HG02798 (cell line): ENCODE measurements around the gene CLDN14.

Source experiments
- ATAC-seq: cut with Tn5 transposase; IDR thresholded peaks from one replicate; pipeline ENCODE4 v1.9.1; 2021; ENCODE audit warnings: mild to moderate bottlenecking; ENCODE audit not compliant: unreplicated experiment, poor library complexity

The CLDN14 gene

DNA sequence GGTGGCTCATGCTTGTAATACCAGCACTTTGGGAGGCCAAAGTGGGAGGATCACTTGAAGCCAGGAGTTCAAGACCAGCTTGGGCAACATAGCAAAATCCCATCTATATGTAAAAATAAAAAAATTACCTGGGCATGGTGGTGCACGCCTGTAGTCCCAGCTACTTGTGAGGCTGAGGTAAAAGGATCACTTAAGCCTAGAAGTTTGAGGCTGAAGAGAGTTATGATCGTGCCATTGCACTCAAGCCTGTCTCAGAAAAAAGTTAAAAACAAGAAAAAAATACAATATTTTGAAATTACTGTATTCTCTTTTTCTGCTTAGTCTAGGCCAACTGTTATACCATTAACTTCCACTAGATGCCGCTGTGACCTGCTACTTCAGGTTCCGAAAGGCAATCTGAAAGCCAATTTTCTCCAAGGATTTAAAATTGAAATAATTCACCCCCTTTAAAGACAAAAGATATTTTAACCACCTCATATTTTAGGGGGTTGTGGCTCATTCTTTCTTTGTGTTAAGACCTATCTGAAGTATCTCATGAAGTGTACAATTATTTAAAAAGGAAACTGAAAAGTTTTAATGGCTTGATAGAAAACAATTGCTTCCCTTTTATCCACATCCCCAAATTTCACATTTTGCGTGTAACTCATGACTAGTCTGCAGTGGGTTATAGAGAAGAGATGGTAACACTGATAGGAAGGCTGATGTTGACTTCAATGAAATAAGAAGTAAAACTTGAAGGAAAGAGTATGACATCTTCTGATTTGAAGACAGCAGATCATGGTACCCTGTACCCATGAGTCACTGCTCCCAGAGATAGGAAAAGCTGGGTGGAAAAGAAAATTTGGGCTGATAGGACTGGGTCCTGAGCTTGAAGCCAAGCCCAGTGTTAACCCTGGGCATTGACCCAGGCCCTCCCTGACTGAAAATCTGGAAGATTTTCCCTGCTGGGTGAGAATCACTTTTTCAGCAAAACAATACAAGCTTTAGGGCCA, 24.4 kb upstream of the CLDN14 start:
- ATAC-seq, result no peak

- ATAC-seq, result no peak
These were observed 22.4 kb upstream of the CLDN14 start for GRCh38 chr21:36502365-36502764.

- no peak for ATAC-seq
These were observed 21.6 kb upstream of the CLDN14 start for GRCh38 chr21:36501589-36501892.

DNA sequence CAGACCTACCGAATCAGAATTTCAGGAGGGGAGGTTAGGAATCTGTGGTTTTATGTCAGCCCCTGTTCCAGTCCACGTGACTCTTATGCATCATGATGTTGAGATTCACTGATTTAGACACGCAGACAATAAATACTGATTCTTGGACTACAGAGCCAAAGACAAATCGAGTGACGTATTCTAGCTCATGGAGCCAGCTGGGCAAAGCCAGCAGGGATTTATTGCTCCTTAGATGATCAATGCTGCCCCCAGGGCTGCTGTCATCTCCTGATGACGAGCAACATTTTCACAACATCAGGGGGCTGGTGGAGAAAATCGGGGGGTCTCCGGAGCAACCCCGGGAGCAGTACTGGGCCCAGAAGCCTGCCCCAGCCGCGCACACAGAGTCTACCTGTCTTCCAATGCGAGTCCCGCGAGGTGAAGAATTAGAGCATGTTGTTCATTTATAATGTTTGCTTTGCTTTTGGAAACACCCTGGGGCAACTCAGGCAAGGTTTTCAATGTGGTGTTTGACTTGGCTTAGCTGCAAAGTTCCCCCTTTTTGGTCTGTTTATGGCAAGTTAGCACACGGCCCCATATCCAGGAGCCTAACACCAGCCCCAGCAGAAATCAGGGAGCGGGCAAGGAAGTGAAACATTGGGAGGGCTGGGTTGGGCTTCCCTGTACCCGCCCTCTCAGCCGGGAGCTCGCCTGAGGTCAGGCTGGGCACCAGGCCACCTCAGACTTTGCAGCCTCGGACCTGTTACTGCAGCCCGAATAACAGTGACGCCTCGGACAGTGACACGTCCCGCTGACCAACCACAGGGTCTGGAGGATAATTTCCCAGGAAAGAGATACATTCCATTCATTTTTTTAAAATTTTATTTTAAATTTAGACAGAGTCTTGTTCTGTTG, 19.9 kb upstream of the CLDN14 start:
- no peak for ATAC-seq

DNA sequence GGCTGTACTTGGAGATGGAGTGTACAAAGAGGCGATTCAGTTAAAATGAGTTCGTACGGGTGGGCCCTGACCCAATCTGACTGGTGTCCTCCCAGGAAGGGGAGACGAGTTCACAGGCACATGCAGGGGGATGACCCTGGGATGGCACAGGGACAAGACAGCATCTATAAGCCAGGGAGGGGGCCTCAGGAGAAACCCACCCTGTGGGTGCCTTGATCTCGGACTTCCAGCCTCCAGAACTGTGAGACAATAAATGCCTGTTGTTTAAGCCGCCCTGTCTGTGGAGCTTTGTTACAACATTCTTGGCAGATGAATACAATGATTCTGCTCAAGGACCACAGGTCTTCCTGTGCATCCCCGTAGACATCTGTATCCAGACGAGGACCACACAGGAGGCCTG, 14.6 kb upstream of the CLDN14 start:
- ATAC-seq, result no peak

GRCh38 chr21:36491209-36491910, 11.4 kb upstream of the CLDN14 start:
- no peak for ATAC-seq

DNA sequence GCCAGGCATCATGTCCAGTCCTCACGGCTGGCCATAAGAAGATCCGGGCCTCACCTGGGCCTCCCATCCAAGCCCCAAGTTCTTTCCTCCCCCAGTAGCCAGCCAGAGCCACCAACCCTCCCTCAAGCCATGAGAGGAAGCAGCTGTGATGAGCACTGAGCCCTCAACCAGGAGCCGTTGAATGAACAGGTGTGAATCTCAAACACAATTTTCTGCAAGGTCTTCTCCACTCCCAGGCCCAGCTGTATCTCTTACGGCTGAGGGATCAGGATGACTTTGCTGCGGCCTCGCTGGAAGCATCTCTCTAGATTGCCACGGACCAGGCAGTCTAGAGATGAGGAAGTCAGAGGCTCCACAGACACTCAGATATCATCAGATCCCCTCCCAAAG, 9.8 kb upstream of the CLDN14 start:
- ATAC-seq, result no peak

DNA sequence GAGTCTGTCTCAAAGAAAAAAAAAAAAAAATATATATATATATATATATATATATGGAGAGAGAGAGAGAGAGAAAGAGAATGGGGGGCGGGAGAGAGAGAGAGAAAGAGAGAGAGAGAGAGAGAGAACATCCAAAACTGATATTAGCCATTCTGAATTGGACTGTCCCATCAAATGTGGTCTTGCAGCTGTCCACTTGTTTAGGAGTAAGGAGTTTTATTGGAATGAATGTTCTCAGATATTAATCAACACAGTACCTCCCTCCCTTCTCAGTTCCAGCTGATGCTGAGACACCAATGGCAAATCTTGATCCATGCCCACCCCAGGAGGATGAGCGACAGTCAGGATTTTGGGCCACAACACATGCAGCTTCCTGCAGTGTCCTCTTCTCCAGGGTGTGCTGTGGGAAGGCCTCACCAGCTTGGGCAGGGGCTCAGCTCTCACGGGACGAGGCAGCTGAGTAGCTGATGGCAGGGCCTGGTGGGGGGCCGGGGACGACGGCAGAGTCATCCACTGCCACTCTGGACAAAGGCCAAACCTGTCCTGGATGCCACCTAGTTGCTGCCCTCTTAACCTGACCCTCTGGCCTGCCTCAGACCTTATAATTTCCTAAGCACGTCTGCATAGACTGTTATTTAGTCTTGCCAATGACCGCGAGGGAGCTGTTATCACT, 9.3 kb upstream of the CLDN14 start:
- no peak for ATAC-seq

DNA sequence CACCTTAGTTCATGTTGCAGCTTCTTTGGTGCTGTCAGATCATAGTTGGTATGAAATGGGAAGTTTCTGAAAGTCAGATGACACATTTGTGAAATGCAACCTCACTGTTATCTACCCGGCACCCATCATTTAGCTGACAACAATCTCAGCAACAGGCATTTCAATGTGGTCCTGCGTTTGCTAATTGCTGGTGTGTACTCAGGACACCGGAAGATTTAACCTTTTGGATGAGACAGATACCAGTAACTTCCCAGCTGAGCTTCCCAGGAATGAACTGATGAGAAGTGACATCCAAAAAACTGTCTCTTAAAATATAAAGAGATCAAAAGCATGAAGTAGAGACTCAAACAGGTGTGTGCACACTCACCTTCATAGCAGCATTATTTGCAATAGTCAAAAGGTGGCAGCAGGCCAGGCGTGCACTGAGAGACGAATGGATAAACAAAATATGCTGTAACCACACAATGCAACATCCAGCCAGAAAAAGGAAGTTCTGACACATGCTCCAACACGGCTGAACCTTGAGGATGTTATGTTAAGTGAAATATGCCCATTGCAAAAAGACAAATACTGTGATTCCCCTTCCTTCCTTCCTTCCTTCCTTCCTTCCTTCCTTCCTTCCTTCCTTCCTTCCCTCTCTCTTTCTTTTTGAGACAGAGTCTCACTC, 7.9 kb upstream of the CLDN14 start:
- ATAC-seq, result no peak

DNA sequence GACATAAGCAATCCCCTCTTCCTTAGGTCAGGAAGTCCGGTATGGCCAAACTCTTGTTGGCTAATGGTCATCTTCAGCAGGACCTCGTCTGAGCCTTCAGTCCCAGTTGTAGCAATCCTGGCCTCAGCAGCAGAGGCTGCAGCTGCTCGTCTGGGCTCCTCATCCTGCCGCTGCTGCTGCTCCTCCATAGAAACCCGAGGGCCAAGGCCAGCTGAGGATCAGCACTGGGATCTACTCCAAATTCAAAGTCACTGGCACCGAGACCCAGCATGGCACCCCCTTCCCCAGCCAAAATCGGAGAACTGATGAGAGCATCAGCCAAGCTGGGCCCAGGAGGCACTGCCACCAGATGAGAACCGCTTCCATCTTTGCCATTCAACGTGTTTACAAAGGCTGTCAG, 6.3 kb upstream of the CLDN14 start:
- ATAC-seq, result no peak

GRCh38 chr21:36485476-36485875, 5.6 kb upstream of the CLDN14 start:
- no peak for ATAC-seq

- no peak for ATAC-seq
These were observed 3.2 kb upstream of the CLDN14 start for GRCh38 chr21:36483095-36483494.

DNA sequence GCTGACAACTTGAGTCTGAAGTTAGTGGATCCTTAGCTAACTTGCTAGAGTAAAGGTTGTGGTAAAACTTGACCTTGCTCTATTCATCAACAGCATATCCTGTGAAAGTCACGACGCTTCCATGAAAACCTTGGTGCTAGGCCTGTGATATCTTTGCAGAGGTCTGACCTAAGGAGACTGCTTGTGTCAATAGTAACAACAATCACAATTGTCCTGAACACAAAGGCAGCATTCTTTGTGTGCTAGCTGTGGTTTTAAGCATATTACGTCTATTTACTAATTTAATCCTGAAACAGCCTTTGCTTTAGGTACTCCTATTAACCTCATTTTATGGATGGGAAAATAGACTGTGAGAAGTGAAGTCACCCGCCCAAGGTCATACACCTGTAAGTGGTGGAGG, 2.8 kb upstream of the CLDN14 start:
- ATAC-seq, result no peak

DNA sequence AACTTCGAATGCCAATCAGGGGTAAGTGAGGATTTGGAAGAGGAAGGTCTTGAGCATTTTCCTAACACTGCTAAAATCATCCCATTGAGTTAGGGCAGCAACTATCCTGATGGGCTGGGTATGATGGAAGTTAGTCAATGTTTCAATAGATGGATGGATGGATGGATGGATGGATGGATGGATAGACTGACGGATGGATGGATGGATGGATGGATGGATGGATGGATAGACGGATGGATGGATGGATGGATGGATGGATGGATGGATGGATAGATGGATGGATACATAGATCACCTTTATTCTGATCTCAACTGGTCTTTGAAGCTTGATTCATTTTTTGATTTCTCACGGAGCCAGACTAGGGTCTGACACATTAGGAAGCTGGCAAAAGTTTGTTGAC, 2.3 kb upstream of the CLDN14 start:
- ATAC-seq, result no peak

- no peak for ATAC-seq
These were observed 1.7 kb upstream of the CLDN14 start for GRCh38 chr21:36481639-36482038.

GRCh38 chr21:36480618-36481017, 696 bp upstream of the CLDN14 start:
- no peak for ATAC-seq

DNA sequence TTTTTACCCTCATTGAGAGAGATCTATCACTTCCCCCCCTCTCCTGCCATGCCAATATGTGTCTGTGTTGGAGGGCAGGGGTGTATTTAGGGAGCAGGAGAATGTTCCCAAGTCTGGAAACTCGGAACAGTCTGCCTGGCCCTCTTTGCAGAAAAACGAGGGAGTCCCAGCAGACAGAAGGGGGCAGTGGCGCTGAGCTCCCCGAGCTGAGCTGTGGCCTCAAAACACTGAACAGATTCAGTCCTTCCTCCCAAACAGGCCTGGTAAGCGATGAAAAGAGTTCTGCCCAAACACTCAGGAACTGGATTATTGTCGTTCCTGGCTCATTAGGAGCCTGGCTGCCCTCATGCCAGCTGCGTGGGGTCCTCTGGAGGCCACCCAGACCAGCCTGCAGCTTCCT, 981 bp downstream of the CLDN14 start:
- ATAC-seq, result no peak

GRCh38 chr21:36478207-36478701, 1.7 kb downstream of the CLDN14 start:
- ATAC-seq, result no peak

DNA sequence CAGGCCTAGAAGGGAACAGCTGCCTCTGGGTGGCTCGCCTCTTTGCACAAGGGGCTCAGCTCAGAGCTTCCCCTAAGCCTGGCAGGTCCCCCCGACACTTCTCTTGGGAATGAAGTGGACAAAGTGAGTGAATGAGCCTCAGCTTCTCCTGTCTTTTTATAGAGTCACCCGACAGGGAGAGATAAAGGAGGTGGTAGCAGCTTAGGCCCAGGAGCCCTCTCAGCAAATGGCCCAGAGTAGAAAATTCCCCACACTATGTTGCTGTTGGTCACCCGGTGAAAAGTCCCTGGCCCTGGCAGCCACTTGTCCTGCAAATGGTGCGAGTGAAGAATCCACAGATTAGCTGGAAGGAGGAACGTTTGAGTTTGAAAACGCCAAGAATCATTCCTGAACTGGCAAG, 2.4 kb downstream of the CLDN14 start:
- ATAC-seq, result no peak

GRCh38 chr21:36477001-36477400, 2.9 kb downstream of the CLDN14 start:
- ATAC-seq, result no peak
